D721Med (cell line): ENCODE measurements around the gene ARPIN.
"Not testable (repeated sequence)": the region's sequence is repeated elsewhere in the genome, so short reads cannot be mapped to it uniquely, and the experiment has no call there.

Experiments used
- DNase-seq: peaks from one replicate; pipeline ENCODE4 v3.0.0; 2011; ENCODE audit warnings: low spot score; ENCODE audit not compliant: insufficient read length
- FAIRE-seq: peaks from 2 replicates; lab custom pipeline; 2011; peaks lifted over from hg19 to GRCh38; lab: Jason Lieb, UNC
- TF ChIP-seq, protein P1 (sequence below): IDR thresholded peaks from 2 replicates; pipeline ENCODE4 v1.5.1; 2012; ENCODE audit warnings: mild to moderate bottlenecking, control low read depth; ENCODE audit not compliant: insufficient read depth; ENCODE audit errors: missing control alignments

Gene ARPIN

DNA sequence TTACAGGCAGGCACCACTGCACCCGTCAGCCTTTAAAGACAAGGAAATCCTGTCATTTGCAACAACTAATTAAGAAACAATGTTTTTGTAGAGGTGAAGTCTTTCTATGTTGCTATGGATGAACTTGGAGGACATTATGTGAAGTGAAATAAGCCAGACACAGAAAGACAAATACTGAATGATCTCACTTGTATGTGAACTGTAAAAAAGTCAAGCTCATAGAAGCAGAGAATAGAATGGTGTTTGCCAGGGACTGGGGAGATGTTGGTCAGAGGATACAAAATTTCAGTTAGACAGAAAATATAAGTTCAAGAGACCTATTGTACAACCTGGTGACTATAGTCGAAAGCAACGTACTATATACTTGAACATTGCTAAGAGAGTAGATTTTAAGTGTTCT lies 27.2 kb upstream of the ARPIN start:
- no peak for FAIRE-seq
- no peak for DNase-seq
- TF ChIP-seq, protein P1, sequence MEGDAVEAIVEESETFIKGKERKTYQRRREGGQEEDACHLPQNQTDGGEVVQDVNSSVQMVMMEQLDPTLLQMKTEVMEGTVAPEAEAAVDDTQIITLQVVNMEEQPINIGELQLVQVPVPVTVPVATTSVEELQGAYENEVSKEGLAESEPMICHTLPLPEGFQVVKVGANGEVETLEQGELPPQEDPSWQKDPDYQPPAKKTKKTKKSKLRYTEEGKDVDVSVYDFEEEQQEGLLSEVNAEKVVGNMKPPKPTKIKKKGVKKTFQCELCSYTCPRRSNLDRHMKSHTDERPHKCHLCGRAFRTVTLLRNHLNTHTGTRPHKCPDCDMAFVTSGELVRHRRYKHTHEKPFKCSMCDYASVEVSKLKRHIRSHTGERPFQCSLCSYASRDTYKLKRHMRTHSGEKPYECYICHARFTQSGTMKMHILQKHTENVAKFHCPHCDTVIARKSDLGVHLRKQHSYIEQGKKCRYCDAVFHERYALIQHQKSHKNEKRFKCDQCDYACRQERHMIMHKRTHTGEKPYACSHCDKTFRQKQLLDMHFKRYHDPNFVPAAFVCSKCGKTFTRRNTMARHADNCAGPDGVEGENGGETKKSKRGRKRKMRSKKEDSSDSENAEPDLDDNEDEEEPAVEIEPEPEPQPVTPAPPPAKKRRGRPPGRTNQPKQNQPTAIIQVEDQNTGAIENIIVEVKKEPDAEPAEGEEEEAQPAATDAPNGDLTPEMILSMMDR: no peak

DNA sequence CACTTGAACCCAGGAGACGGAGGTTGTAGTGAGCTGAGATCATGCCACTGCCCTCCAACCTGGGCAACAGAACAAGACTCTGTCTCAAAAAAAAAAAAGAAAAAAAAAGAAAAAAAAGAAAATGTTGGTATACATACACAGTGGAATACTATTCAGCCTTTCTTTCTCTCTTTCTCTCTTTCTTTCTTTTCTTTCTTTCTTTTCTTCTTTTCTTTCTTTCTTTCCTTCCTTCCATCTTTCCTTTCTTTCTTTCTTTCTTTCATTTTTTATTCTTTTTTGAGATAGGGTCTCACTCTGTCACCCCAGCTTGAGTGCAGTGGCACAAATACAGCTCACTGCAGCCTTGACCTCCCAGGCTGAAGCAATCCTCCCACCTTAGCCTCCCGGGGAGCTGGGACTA lies 26.6 kb upstream of the ARPIN start:
- DNase-seq, FAIRE-seq: not testable (repeated sequence)

DNA sequence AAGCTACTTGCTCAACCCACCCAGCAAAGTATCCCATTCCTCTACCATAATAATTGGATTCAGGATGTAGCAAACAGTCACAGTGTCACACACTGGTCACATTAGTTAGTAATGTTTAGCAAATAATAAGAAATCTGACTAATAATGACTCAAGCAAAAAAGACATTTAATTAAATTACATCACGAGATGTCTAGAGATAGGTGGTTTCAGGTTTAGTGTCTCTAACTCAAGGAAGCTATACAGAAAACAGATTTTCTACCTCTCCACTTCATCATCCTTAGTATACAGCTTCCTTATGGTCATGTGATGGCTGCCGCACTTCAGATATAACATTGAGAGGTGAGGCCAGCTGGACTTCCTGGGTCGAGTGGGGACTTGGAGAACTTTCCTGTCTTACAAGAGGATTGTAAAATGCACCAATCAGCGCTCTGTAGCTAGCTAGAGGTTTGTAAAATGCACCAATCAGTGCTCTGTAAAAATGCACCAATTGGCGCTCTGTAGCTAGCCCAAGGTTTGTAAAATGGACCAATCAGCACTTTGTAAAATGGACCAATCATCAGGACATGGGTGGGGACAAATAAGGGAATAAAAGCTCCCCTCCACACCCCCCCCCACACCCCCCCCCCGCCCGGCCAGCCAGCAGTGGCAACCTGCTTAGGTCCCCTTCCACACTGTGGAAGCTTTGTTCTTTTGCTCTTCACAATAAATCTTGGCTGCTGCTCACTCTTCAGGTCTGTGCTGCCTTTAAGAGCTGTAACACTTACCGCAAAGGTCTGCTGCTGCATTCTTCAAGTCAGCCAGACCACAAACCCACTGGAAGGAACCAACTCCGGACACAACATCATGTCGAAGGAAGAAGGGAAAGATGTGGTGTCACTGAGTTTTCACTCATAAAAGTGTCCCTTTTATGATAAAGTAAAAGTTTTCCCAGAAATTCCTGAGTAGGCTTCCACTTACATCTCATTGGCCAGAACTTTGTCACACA lies 24.9 kb upstream of the ARPIN start:
- no peak for DNase-seq
- TF ChIP-seq, protein P1: no peak
- no peak for FAIRE-seq

DNA sequence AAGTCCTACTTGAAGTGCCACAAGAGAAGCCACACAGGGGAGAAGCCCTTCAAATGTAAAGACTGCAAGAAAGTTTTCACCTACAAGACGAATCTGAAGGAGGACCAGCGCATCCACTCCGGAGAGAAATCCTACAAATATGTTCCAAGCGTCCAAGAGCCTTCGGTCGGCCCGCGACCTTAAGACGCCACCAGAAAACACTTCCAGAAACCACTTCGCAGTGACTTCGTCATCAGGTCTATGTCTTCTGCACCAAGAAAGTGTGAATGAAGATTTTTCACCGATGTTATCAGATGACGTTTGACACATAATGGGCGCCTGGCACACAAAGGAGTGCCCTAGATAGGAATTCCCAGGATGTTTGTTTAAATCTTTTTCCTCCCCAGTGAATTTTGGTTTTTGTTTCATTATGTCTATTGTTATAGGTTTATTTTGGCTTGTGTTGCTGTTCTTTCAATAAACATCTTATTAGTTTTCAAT lies 24.1 kb upstream of the ARPIN start:
- TF ChIP-seq, protein P1: no peak
- no peak for DNase-seq
- no peak for FAIRE-seq

DNA sequence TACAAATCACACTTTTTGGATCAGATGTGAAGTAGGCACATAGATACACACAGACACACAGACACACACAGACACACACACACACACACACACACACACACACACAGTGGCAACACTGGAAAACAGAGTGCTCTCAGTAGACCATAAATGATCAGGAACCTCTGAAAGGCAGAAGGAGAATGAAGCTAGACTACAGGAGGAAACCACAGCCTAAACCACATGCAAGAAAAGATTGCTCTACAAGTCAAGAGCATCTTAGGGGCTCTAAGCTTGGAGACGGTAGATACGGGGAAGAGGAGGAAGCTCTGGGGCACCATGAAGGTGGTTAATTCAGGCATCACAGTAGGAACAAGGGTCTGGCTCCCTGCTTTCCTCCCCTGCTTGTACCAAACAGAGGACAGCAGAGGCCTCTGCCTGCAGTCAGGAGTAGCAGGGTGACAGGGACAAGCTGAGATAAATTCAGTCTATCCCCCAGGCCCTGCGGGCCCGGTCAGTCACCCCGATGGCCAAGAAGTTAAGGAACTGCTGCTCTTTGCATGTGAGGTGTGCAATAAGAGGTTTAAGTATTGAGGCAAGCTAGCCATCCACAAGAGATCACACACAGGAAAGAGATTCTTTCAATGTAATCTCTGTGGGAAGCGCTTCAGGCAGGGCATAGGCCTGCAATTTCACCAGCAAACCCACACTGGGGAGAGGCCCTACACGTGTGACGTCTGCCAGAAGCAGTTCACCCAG lies 23.5 kb upstream of the ARPIN start:
- no peak for DNase-seq
- TF ChIP-seq, protein P1: no peak
- no peak for FAIRE-seq

DNA sequence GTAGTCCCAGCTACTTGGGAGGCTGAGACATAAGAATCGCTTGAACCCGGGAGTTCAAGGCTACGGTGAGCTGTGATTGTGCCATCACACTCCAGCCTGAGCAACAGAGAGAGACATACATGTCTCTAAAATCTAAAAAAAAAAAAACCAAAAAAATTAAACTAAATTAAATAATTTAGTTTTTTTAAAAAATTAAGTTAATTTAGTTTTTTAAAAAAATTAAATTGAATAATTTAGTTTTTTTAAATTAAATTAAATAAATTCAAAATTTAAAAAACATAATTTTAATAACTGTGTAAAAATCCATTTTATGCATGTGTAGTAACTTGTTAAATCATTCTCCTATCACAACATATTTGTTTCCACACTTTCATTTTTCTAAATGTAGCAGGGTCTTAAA lies 20.1 kb upstream of the ARPIN start:
- TF ChIP-seq, protein P1: no peak
- FAIRE-seq (no peak), DNase-seq (no peak)

DNA sequence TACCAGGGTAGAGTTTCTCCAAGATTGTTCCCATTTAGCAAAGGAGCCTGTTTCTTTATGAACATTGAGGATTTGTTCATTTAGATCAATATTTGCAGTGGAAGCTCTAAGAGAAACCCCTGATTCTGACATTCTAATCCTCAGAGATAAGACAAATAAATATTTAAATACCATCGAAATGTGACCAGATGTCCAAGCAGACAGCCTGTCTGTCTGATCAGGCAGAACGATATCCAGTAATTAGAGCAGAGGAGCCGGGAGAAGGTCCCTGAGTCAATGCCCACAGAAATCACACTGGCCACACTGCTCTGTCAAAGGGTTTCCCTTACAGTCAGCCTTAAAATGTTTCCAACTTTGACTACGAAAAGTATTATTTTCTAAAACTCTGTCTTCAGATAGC lies 15.7 kb upstream of the ARPIN start:
- FAIRE-seq: peak; percentile 11
- no peak for DNase-seq
- TF ChIP-seq, protein P1: no peak
